Right kidney (tissue), 1 donor: Measurements from ENCODE around the gene ARMH4.

Experiments used
- DNase-seq: peaks from one replicate; pipeline ENCODE4 v3.0.0-alpha.2; 2016

The ARMH4 gene

DNA sequence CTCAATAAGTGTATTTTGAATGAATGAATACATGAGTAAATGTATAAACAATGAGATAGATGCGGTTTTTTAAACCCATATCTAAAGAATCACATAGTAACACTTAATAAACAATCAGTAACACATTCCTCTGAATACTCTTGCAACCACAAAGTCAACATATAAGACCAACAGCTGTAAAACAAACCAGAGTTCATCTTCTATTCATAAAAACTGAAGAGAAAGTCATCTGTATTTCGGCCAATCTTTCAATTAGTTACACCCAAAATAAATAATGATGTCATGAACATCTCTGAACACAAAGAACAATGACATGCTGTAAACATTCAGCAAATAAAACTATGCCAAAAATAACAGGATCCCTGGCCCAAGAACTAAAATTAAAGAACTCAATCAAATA is 47.2 kb downstream of the ARMH4 start:
- no peak for DNase-seq

GRCh38 chr14:58100735-58101368 is 51.2 kb downstream of the ARMH4 start:
- no peak for DNase-seq

- no peak for DNase-seq
Measured at GRCh38 chr14:58099682-58100081, 52.3 kb downstream of the ARMH4 start.

GRCh38 chr14:58098507-58098906 is 53.5 kb downstream of the ARMH4 start:
- no peak for DNase-seq

- no peak for DNase-seq
Measured at GRCh38 chr14:58096731-58097130, 55.3 kb downstream of the ARMH4 start.

DNA sequence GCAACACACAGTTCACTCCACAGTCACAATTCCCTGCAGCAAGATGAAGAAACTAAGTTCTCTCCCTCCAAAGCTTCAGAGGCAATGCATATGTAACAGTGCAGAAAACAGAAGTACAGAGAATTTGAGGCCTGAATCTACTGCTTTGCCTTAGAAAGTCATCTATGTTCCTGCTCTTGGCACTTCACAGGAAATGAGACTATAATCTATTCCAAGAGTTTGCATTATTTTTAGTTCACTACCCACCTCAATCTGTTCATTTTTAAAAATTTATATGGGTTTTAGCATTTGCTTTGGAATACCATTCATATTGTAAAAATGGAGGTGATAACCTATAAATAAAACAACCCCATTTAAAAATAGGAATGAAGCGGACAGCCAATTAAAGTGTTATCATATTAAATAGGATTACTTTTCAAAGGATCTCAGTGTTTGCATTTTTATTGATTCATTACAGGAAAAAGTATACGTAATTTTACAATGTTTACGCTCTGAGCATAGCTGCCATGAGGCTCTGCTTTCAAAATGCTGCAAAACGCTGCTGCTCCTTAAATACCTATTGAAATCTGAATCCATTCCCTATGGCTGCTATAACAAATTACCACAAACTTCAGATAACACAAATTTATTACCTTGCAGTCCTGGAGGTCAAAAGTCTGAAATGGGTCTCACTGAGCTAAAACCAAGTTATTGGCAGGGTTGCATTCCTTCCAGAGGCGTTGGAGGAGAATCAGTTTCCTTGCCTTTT is 60.0 kb downstream of the ARMH4 start:
- no peak for DNase-seq

GRCh38 chr14:58089612-58090011 is 62.4 kb downstream of the ARMH4 start:
- no peak for DNase-seq

DNA sequence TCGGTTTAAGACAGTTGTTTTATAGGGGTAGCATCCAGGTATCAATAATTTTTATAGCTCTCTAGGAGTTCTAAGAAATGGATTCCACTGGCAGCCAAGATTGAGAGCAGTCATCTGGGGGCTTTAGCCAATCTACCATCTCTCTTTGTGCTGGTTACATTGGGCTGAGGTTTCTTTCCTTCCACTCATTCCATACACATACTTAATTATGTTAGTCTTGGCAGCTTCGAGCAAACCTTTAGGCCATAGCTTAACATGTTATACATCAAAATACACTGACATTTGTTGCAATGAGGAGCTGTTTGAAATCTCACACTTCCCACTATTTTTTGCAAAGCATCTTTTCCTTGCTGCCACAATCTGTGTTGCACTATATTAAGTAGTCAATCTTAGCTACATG is 63.1 kb downstream of the ARMH4 start:
- no peak for DNase-seq

DNA sequence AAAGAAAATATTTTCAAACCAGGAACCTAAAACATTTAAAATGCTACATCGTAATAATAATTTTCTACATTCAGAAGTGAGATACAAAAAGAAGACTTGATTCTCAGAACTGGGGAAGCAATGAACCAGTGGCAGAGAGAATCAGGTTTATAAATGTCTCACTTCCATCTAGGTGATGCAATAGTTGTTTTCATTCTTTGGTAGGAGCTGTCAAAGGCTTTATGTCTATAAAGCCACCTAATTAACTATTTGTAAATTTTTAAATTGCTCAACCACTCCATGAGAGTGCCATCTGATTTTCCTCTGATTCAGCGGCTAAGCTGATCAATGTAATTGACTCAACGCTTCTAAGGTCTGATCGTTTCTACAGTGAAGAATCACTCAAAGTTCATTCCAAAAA is 66.1 kb downstream of the ARMH4 start:
- DNase-seq: no peak

- no peak for DNase-seq
Measured at GRCh38 chr14:58082491-58083098, 69.4 kb downstream of the ARMH4 start.

DNA sequence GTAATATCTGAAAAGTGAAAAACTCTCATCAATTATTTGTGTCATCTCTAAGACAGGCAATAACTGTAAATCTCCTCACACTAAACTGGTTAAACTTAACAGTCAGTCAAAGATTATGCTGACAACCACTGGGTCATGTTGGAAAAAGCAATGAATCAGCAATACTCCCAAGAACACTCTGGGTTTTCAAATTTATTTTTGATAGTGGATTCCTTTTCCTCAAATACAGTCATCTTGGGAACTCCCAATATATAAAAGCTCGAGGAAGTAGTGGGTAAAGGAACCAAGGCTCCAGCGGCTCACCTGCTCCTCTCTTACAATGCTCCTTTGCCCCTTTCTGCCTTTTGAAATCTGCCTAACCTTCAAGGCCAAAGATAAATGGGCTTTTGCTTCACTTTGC is 70.0 kb downstream of the ARMH4 start:
- DNase-seq: no peak

- DNase-seq: no peak
Measured at GRCh38 chr14:58078471-58078870, 73.5 kb downstream of the ARMH4 start.

GRCh38 chr14:58078068-58078467 is 73.9 kb downstream of the ARMH4 start:
- no peak for DNase-seq

- DNase-seq: no peak
Measured at GRCh38 chr14:58077621-58078020, 74.4 kb downstream of the ARMH4 start.

DNA sequence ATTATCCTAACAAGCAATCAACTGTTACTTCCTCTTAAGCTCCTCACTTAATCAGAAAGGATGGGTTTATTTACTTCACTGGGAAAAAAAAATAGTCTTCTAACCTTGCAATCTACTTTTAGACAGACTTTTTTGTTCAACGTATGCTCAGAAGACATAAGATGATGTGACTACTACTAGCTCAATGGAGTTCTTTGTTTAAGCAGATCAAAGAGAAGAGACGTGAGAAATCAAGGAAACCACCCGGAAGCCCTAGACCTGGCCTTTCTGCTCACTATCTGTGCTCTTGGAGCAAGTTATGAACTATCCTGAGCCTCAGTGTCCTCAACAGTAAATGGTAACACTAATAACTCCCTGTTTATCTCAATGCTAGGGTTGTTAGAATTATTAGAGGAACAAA is 78.5 kb downstream of the ARMH4 start:
- no peak for DNase-seq

DNA sequence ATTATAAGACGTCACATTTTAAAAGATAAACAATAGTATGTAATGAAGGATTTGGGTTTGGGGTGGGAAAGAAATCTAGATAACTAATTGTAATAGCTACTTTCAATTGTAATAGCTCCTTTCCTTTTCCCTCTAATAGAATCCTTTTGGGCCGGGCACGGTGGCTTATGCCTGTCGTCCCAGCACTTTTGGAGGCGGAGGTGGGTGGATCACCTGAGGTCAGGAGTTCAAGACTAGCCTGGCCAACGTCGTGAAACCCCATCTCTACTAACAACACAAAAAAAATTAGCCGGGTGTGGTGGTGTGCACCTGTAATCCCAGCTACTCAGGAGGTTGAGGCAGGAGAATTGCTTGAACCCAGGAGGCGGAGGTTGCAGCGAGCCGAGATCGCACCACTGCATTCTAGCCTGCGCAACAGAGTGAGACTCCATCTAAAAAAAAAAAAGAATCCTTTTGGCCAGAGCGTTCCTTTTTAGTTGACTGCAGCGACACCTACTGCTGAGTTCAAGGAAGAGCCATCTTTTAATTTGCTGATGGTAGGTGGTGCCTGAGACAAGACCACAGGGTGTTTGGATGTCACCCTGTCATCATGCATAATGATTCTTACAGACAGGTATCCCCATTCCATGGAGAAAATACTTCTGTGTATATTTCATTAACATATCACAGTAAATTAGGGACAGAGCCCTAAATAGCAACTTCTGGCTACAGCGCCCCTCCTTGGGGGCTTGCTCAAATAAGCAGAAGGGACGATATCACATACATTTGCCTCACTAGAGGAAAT is 79.5 kb downstream of the ARMH4 start:
- DNase-seq: peak; percentile 34

- no peak for DNase-seq
Measured at GRCh38 chr14:58071341-58071740, 80.7 kb downstream of the ARMH4 start.

GRCh38 chr14:58068306-58068705 is 83.7 kb downstream of the ARMH4 start:
- DNase-seq: no peak

GRCh38 chr14:58066115-58066514 is 85.9 kb downstream of the ARMH4 start:
- DNase-seq: no peak

- no peak for DNase-seq
Measured at GRCh38 chr14:58061581-58061980, 90.4 kb downstream of the ARMH4 start.

- no peak for DNase-seq
Measured at GRCh38 chr14:58060898-58061297, 91.1 kb downstream of the ARMH4 start.

DNA sequence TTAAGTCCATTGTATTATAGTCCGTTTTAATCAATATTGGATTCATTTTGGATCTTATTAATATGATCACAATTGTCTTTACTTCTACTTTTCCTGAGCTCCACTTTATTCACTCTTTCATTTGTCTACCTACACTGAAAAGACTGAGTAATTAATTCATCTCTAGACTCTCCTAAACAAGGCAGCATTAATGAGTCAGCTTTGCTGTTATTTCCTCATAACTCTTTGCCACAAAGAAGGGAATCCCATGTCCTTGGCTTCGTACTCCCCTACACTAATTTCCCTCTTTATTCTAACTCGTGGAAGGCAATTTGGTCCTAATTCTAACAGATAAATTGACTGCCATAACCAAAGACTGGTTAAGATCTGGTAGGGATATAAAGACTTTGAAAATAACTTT is 91.9 kb downstream of the ARMH4 start:
- no peak for DNase-seq

DNA sequence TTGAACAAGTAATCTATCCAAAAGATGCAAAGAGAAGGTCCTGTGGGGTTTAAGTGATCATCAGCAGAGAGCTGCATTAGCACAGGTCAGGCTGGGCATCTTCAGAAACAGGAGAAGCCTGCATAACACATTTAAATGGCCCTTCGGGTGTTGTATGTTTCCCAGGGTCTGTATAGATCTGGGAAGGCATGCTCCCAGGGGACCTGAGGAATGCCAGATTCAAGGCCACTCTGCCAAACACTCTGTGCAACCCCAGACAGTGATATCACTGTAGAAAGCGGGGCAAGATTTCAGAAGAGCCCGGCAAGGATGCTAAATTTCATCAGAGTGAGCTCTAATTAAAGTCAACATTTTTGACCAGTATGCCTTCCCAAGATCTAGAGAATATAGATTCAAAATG is 92.9 kb downstream of the ARMH4 start:
- DNase-seq: no peak
